GM21717 (cell line): ENCODE measurements around the gene CARD6.
A peak's percentile ranks its signal among the peaks of the same experiment; 100 is the strongest.
"Not testable (repeated sequence)": the region's sequence is repeated elsewhere in the genome, so short reads cannot be mapped to it uniquely, and the experiment has no call there.

Experiments
- ATAC-seq: cut with Tn5 transposase; IDR thresholded peaks from one replicate; pipeline ENCODE4 v1.9.1; 2021; ENCODE audit warnings: mild to moderate bottlenecking, moderate library complexity; ENCODE audit not compliant: unreplicated experiment

Gene CARD6, protein sequence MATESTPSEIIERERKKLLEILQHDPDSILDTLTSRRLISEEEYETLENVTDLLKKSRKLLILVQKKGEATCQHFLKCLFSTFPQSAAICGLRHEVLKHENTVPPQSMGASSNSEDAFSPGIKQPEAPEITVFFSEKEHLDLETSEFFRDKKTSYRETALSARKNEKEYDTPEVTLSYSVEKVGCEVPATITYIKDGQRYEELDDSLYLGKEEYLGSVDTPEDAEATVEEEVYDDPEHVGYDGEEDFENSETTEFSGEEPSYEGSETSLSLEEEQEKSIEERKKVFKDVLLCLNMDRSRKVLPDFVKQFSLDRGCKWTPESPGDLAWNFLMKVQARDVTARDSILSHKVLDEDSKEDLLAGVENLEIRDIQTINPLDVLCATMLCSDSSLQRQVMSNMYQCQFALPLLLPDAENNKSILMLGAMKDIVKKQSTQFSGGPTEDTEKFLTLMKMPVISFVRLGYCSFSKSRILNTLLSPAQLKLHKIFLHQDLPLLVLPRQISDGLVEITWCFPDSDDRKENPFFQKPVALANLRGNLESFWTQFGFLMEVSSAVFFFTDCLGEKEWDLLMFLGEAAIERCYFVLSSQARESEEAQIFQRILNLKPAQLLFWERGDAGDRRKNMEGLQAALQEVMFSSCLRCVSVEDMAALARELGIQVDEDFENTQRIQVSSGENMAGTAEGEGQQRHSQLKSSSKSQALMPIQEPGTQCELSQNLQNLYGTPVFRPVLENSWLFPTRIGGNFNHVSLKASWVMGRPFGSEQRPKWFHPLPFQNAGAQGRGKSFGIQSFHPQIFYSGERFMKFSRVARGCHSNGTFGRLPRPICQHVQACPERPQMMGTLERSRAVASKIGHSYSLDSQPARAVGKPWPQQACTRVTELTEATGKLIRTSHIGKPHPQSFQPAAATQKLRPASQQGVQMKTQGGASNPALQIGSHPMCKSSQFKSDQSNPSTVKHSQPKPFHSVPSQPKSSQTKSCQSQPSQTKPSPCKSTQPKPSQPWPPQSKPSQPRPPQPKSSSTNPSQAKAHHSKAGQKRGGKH

DNA sequence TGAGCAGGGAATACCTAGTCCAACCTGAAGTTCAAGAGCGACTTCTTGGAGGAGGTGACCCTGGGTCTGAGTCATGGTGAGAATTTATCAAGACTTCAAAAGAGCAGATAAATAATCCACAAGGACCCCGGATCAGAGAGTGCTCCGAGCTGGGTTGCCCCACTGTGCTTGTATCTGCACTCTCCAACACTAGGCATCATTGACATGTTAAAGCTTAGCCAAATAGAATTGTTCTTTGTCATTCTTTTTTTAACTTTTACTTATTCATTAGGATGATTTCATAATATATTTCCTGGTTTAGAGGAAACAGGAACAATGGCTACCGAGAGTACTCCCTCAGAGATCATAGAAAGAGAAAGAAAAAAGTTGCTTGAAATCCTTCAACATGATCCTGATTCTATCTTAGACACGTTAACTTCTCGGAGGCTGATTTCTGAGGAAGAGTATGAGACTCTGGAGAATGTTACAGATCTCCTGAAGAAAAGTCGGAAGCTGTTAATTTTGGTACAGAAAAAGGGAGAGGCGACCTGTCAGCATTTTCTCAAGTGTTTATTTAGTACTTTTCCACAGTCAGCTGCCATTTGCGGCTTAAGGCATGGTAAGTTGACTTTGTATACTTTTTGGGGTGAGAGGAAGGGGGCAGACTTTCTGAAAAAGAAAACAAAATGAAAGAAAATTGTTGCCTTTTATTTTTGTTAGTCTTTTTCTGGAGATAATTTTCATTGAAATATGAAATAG is at the start of gene CARD6:
Gene CARD6 (plus strand): TSS at position 300 of the 738 bp plus-strand sequence. CDS start 16 bp downstream, at position 316.
- no peak for ATAC-seq

DNA sequence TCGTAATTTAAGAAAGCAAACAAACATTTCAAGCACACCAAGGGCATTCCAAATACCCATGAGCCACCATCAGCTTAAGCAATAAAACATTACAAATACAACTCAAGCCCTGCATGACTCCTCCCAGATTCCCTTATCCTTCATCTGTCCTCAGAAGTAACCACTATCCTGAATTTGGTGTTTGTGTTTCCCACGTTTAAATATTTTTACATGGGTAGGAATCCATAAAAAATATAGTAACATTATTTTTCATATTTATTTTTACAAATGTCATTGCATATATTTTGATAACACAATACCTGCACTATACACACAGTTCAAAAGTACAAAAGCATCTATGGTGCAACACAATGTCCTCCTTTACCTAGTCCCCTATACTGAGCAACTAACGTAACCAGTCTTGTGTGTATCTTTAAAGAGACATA is 49.4 kb upstream of the CARD6 start:
- no peak for ATAC-seq

DNA sequence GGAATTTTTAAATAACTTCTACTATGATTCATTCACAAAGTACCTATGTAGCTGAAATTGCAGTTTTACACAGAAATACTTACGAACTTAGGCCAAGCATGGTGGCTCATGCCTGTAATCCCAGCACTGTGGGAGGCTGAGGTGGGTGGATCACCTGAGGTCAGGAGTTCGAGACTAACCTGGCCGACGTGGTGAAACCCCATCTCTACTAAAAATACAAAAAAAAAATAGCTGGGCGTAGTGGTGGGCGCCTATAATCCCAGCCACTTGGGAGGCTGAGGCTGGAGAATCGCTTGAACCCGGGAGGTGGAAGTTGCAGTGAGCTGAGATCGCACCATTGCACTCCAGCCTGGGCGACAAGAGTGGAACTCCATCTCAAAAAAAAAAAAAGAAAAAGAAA is 48.5 kb upstream of the CARD6 start:
- not testable (repeated sequence) for ATAC-seq

GRCh38 chr5:40794340-40794739 is 46.8 kb upstream of the CARD6 start:
- ATAC-seq, result not testable (repeated sequence)

- ATAC-seq, result not testable (repeated sequence)
These were observed 46.3 kb upstream of the CARD6 start for GRCh38 chr5:40794877-40795276.

DNA sequence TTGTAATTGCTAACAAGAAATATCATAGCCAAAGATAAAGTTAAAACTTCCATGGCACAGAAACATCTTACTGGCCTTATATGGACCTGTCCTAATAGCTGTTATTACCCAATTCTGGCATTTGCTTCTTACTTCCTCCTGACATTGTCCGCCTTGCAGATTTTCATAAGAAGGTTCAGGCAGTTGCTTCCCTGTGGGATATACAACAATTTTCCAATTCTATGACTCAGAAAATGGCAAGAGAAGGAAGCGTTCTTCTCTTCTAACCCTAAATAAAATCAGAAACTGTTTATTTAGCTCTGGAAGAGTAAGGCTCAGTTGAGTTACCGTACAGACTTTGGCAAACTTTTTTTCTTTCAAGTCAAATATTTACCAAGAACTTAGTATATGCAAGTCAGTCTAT is 44.7 kb upstream of the CARD6 start:
- ATAC-seq, result no peak

GRCh38 chr5:40797273-40798011 is 43.7 kb upstream of the CARD6 start:
- ATAC-seq, result peak; percentile 40

DNA sequence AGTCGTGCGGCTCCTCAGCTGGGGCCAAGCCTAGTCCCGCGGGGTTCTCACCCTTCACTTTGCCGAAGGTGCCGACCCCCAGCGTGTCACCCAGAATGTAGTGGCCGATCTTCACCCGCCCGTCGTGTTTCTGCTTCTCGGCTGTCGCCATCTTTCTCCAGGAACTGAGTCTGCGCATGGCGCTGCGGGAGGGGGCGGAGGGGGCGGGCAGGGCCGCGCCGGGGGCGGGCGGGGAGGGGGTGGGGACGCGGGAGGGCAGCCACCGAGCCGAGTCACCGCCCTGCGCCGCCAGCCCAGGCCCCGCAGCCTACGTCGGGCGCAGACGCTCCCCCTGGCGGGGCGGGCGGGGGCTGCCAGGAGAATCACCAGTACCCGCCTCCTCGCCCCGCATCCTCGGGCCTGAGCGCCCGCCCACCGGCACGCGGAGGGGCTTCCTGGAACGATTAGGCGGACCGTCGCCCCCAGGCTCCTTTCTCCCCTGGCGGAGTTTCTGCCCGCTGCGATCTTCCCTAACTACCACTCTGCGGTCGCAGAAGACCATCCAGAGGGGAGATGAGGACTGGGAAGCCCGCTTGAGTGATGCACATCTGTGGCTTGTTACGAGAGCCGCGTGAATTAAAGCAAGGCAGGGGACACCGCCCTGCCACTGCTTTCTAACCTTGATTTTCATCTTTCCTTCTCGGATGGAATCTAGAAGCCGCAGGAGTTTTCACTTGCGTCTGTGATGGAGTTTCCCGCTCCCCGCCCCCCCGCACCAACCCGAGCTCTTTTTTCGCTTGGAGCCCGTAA is 43.0 kb upstream of the CARD6 start, which contains the start of gene PRKAA1:
Gene PRKAA1 (minus strand): TSS at position 363 of the 789 bp plus-strand sequence. CDS start 185 bp downstream, at position 178.
- ATAC-seq, result peak; percentile 95

DNA sequence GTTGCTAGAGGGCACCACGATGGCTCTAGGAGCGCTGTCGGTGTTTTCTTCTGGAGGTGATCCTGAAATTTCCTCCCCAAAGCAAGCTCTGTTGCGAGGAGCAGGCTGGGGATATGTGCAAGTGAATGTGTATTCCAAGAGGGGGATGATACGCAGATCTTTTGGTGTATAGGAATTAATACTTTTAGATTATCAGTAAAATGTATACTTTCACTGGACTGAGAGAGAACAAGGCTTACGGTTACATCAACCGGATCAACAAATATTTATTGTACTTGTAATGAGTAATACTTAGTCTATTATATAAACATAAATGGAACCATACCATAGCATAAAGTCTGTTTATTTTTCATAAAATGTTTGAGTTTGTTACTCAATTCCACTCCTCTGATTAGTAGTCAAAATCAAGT is 42.4 kb upstream of the CARD6 start:
- no peak for ATAC-seq

GRCh38 chr5:40799258-40799657 is 41.9 kb upstream of the CARD6 start:
- ATAC-seq, result no peak

- ATAC-seq, result no peak
These were observed 39.2 kb upstream of the CARD6 start for GRCh38 chr5:40801771-40802562.

DNA sequence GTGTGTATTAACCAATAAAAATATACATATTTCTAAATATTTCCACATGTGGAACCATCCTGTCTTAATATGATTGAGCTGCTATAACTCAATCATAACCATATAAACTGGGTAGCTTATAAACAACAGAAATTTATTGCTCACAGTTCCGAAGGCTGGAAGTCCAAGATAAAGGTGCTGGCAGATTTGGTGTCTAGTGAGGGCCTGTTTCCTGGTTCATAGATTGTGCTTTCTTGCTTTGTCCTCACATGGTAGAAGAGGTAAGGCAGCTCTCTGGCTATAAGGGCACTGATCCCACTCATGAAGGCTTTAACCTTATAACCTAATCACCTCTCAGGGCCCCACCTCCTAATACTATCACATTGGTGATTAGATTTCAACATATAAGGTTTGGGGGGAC is 29.0 kb upstream of the CARD6 start:
- ATAC-seq, result no peak

DNA sequence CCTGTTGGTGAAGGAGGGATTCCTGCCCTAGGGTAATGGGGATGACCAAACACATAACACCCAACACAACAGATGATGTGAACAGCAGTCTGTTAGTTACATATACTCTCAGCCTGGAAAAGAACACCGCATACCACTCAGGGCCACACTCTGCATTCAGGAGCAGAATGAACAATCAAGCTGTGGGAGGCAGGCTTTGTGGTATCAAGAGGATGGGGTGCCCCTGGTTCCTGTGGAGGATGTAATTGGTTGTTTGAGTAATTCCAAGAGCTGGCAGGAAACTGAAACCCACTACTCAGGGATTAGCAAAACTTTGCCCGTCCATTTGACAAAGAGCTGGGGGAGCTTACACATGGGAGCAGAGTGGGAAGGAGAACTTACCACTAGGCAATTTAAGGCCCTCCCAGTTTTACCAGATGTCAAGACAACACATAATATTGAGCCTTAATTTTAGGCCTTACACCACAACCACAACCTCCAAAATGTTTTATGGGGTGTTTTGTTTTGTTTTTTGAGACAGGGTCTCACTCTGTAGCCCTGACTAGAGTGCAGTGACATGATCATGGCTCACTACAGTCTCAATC is 27.4 kb upstream of the CARD6 start:
- ATAC-seq, result no peak

DNA sequence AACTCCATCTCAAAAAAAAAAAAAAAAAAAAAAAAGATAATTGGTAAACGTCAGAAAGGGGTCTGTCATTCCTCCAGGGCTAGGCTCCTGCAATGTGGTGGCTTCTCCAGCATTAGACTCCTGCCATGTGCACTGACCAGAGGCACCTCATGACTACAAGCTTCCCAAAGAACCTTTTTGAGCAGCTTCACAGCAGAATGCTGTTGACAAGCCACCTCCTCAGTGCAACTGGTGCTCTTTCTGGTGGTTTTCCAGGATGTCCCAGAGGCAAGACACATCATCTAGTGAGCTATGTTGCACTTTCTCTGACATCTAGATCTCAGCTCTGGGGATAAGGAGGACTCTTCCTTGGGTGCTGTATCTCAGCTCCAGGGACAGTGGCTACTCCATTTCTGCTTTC is 17.7 kb upstream of the CARD6 start:
- no peak for ATAC-seq

DNA sequence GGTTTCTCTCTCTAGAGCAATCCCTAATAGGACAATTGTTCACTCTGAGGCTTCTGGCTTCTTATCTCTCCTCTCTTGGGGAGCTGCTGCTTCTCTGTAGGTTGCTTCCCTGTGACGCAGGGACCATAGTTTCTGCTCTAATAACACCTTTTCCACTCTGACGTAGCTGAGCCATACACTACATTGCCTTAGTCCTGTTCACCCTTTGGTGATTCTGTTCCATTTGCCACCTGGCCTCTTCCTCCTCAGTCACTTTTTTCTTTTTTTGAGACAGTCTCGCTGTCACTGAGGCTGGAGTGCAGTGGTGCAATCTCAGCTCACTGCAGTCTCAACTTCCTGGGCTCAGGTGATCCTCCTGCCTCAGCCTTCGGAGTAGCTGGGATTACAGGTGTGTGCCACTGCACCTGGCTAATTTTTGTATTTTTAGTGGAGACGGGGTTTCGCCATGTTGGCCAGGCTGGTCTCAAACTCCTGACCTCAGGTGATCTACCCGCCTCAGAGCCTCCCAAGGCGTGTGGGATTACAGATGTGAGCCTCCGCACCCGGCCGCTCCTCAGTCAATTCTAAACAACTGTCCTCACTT is 15.6 kb upstream of the CARD6 start:
- ATAC-seq, result not testable (repeated sequence)

DNA sequence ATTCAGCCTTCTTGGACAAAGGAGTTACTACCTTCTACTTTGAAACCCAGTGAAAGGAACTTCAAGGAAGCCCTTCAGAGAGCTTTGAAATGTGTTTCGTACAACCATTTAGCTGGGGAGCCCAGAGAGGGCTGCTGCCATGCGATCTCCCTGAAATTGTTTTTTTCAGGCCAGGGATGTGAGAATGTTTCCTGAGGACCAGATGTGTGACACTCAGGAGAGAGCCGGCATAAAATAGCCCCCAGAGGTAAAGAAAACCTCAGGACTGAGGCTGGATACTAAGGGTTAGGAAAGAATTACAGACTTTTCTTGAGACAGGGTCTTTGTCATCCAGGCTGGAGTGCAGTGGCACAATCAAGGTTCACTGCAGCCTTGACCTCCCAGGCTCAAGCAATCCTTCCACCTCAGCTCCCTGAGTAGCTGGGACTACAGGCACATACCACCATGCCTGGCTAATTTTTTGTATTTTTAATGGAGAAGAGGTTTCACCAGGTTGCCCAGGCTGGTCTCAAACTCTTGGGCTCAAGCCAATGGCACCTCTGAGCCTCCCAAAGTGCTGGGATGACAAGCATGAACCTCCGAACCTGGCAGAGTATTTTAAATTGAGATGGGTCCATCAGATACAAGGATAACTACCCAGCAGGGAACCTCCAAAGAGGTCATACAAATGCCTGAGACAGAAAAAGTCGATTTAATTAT is 14.5 kb upstream of the CARD6 start:
- ATAC-seq, result no peak
